Adipocyte (in vitro differentiated cells): ENCODE measurements around the gene TMEM184A.

Source experiments
- DNase-seq: peaks from one replicate; pipeline ENCODE4 v3.0.0-alpha.2; 2015; ENCODE audit warnings: low read depth
- H3K27me3 ChIP-seq: replicated peaks from 2 replicates; pipeline ENCODE4 v1.7.0; 2013; ENCODE audit warnings: mild to moderate bottlenecking, low read length, moderate library complexity; ENCODE audit not compliant: control insufficient read depth, insufficient read depth
- H3K36me3 ChIP-seq: 2 replicates; pipeline ENCODE4 v1.7.0; 2013; ENCODE audit warnings: low read length, mild to moderate bottlenecking, moderate library complexity; ENCODE audit not compliant: control insufficient read depth, insufficient read depth, severe bottlenecking
- H3K4me1 ChIP-seq: 2 replicates; pipeline ENCODE4 v1.7.0; 2013; ENCODE audit warnings: mild to moderate bottlenecking, low read length, moderate library complexity; ENCODE audit not compliant: control insufficient read depth, insufficient read depth
- H3K4me3 ChIP-seq: 2 replicates; pipeline ENCODE4 v1.7.0; 2013; ENCODE audit warnings: mild to moderate bottlenecking, low read length, moderate library complexity
- H3K9ac ChIP-seq: 2 replicates; pipeline ENCODE4 v1.7.0; 2013; ENCODE audit warnings: mild to moderate bottlenecking, low read length, moderate library complexity
- H3K9me3 ChIP-seq: 2 replicates; pipeline ENCODE4 v1.7.0; 2013; ENCODE audit warnings: mild to moderate bottlenecking, low read length, moderate library complexity; ENCODE audit not compliant: control insufficient read depth

Gene TMEM184A

GRCh38 chr7:1563981-1564602 lies 8.1 kb upstream of the TMEM184A start:
- no peak for DNase-seq
- H3K9me3 ChIP-seq: no peaks in the 10 kb centered on the region
- H3K4me3 ChIP-seq: no peak overlapping the region
- peaks cover 45% of the 10 kb centered on the region for H3K4me1 ChIP-seq
- peak overlapping the region; percentile 18 for H3K9ac ChIP-seq
- H3K27me3 ChIP-seq: no peaks in the 10 kb centered on the region
- H3K36me3 ChIP-seq: peaks cover 6% of the 10 kb centered on the region

- Histone ChIP-seq H3K36me3 (peaks cover 6% of the 10 kb centered on the region), H3K4me3 (no peak overlapping the region), H3K9me3 (no peaks in the 10 kb centered on the region), H3K27me3 (no peaks in the 10 kb centered on the region), H3K9ac (no peak overlapping the region), H3K4me1 (peaks cover 30% of the 10 kb centered on the region)
- DNase-seq: no peak
Measured at GRCh38 chr7:1562597-1563051, 6.6 kb upstream of the TMEM184A start.

DNA sequence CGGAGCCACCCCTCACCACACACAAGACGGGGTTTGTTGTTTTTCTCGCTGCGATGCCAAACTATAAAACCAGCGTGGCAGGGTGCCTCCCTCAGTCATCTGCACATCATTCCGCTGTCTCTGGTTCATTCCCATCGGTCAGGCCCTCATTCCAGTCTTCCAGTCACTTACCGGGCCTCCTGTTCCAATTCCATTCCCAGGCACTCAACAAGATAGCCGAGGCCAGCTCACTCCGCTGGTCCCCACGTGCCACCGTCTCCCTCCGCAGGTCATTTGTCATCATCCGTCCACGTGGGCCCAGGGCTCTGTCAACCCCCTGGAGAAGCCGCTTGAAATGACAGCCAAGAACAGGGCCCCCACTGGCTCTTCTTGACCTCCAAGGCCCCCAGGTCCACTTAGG lies 6.1 kb upstream of the TMEM184A start:
- Histone ChIP-seq H3K9ac (no peak overlapping the region), H3K9me3 (no peaks in the 10 kb centered on the region), H3K4me1 (peaks cover 25% of the 10 kb centered on the region), H3K4me3 (no peak overlapping the region), H3K36me3 (peaks cover 6% of the 10 kb centered on the region), H3K27me3 (no peaks in the 10 kb centered on the region)
- DNase-seq: no peak

DNA sequence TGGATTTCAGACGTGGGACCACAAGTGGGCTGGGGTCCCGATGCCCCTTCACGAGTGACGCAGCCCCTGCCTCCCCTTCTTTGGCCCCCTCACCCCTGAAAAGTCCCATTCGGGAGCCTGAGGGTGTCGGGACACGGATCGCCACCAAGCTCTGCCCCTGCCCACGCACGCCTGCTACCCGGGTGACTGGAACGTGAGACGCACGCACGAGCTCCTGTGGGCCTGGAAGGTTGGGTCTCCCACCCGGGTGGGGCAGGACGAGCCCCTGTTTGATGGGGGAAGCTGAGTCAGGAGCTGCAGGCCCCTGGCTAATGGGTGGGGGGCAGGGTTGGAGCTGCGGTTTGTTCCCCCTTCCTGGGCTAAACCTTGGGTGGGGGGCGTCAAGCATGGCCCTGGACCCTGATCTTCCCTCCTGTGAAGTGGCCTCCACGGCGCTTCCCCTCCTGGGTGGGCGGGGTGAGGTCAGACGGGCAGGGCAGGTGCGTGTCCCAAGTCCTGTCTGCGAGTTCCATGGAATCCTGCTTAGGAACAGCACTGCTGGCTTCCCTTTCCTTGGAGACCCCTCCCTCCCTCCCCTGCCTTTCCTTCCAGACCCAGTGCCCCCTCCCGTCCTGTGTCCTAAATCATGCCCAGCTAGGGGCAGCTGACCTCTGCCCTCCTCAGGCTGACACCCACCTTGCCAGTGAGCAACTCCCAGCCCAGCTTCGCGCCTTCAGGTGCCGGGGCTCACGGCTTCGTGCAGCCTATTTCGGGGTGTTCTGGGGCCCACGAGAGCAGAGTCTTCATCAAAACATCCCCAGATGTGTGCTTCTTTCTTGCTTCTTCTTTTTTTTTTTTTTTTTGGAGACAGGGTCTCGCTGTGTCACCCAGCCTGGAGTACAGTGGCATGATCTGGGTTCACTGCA lies 5.3 kb upstream of the TMEM184A start:
- H3K27me3 ChIP-seq: no peaks in the 10 kb centered on the region
- no peak overlapping the region for H3K4me3 ChIP-seq
- no peaks in the 10 kb centered on the region for H3K9me3 ChIP-seq
- H3K4me1 ChIP-seq: peaks cover 17% of the 10 kb centered on the region
- peaks cover 6% of the 10 kb centered on the region for H3K36me3 ChIP-seq
- no peak for DNase-seq
- H3K9ac ChIP-seq: no peak overlapping the region

GRCh38 chr7:1560620-1561031 lies 4.6 kb upstream of the TMEM184A start:
- H3K4me1 ChIP-seq: peaks cover 17% of the 10 kb centered on the region
- no peak for DNase-seq
- no peak overlapping the region for H3K9ac ChIP-seq
- H3K36me3 ChIP-seq: peaks cover 6% of the 10 kb centered on the region
- no peak overlapping the region for H3K4me3 ChIP-seq
- H3K27me3 ChIP-seq: no peaks in the 10 kb centered on the region
- no peaks in the 10 kb centered on the region for H3K9me3 ChIP-seq

- Histone ChIP-seq H3K36me3 (no peaks in the 10 kb centered on the region), H3K4me3 (no peak overlapping the region), H3K27me3 (no peaks in the 10 kb centered on the region), H3K9ac (no peak overlapping the region), H3K4me1 (peaks cover 22% of the 10 kb centered on the region), H3K9me3 (no peaks in the 10 kb centered on the region)
- DNase-seq: no peak
Measured at GRCh38 chr7:1559626-1560590, 3.9 kb upstream of the TMEM184A start.

- no peak for DNase-seq
- no peak overlapping the region for H3K9ac ChIP-seq
- peaks cover 16% of the 10 kb centered on the region for H3K4me1 ChIP-seq
- no peak overlapping the region for H3K4me3 ChIP-seq
- no peaks in the 10 kb centered on the region for H3K36me3 ChIP-seq
- H3K9me3 ChIP-seq: no peaks in the 10 kb centered on the region
- H3K27me3 ChIP-seq: no peaks in the 10 kb centered on the region
Measured at GRCh38 chr7:1558841-1559625, 3.0 kb upstream of the TMEM184A start.

DNA sequence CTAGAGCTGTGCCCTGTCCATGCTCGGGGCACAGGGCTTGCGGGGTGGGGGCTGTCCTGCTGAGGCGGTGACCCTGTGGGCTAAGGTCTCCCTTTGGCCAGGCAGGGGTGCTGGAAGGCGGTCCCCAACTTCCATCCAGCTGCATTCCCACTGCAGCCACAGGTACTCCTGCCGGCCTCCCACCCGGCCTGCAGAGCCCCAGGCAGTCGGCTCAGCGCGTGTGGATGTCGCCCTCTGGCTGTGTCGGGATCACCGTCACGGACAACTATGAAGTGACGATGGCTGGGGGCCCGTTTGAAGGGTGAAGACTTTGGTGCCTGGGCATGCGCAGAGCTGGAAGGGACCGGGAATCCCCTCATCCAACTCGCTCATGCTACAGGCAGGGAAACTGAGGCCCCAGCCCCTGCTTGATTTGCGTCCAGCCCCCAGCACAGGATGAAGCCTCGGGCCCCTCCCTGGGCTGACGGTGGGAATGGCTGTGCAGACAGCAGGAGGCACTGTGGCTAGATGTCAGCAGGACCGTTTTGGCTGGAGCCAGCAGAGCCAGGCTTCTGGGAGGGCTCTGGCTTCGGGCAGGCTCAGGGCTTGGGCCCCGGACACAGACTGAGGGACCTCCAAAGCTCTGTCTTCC lies 2.3 kb upstream of the TMEM184A start:
- peaks cover 13% of the 10 kb centered on the region for H3K4me1 ChIP-seq

GRCh38 chr7:1557771-1558170 lies 1.8 kb upstream of the TMEM184A start:
- H3K4me3 ChIP-seq: no peak overlapping the region

More for the DNA sequence above, 2.3 kb upstream of the TMEM184A start:
- DNase-seq: no peak
- Histone ChIP-seq H3K9me3 (no peaks in the 10 kb centered on the region), H3K4me3 (no peak overlapping the region), H3K36me3 (no peaks in the 10 kb centered on the region), H3K9ac (no peak overlapping the region), H3K27me3 (no peaks in the 10 kb centered on the region)

GRCh38 chr7:1557006-1557405 lies 1.0 kb upstream of the TMEM184A start:
- Histone ChIP-seq H3K4me1 (peaks cover 13% of the 10 kb centered on the region), H3K36me3 (no peaks in the 10 kb centered on the region), H3K27me3 (no peaks in the 10 kb centered on the region), H3K4me3 (no peak overlapping the region), H3K9me3 (no peaks in the 10 kb centered on the region), H3K9ac (no peak overlapping the region)
- no peak for DNase-seq

More at GRCh38 chr7:1557771-1558170, 1.8 kb upstream of the TMEM184A start:
- H3K9me3 ChIP-seq: no peaks in the 10 kb centered on the region
- no peak overlapping the region for H3K9ac ChIP-seq
- H3K27me3 ChIP-seq: no peaks in the 10 kb centered on the region
- no peak for DNase-seq
- no peaks in the 10 kb centered on the region for H3K36me3 ChIP-seq
- peaks cover 13% of the 10 kb centered on the region for H3K4me1 ChIP-seq
